T-helper 2 cell treated with Interferon-gamma antibody and Interleukin-4, amounts not matched to agents 100 ng/mL and 5 ng/mL, for 36 hours (primary cell): ENCODE data around the gene SCOC. TPM values are rescaled to one million over a fixed set of nuclear protein-coding genes. Genes with fewer than 3 reads are reported as not detected.

Experiments
- total RNA-seq: library from RNA; stranded (reverse); gene quantifications from 2 replicates; pipeline ENCODE4 v1.2.3, GENCODE V29; 2022

The SCOC gene
- total RNA-seq, 1 donor from 2014 or later: 23.0 TPM

Other genes starting within 250 kb of the SCOC start
- gene MAML3, start 219.5 kb upstream of the SCOC start, total RNA-seq: 4.3 TPM in 2 replicates
- 0.18 and 0.43 TPM in 2 replicates for gene CLGN, start 54.0 kb downstream of the SCOC start, total RNA-seq
- gene MGAT4D, start 124.6 kb downstream of the SCOC start, total RNA-seq: not detected in 2 replicates
- 13.3 and 15.9 TPM in 2 replicates for gene ELMOD2, start 150.5 kb downstream of the SCOC start, total RNA-seq
- not detected in 2 replicates for gene UCP1, start 195.3 kb downstream of the SCOC start, total RNA-seq